Activated CD4-positive, CD25-positive, alpha-beta regulatory T cell treated with anti-CD3 and anti-CD28 coated beads, Interleukin-2, amount 50 U/mL, for 16 hours (primary cell): ENCODE measurements around the gene GAA.
A peak's percentile ranks its signal among the peaks of the same experiment; 100 is the strongest.
"Not testable (repeated sequence)": the region's sequence is repeated elsewhere in the genome, so short reads cannot be mapped to it uniquely, and the experiment has no call there.

Source experiments
- DNase-seq: peaks from one replicate; pipeline ENCODE4 v3.0.0-alpha.2; 2020; ENCODE audit warnings: low read depth, low spot score

GAA gene

DNA sequence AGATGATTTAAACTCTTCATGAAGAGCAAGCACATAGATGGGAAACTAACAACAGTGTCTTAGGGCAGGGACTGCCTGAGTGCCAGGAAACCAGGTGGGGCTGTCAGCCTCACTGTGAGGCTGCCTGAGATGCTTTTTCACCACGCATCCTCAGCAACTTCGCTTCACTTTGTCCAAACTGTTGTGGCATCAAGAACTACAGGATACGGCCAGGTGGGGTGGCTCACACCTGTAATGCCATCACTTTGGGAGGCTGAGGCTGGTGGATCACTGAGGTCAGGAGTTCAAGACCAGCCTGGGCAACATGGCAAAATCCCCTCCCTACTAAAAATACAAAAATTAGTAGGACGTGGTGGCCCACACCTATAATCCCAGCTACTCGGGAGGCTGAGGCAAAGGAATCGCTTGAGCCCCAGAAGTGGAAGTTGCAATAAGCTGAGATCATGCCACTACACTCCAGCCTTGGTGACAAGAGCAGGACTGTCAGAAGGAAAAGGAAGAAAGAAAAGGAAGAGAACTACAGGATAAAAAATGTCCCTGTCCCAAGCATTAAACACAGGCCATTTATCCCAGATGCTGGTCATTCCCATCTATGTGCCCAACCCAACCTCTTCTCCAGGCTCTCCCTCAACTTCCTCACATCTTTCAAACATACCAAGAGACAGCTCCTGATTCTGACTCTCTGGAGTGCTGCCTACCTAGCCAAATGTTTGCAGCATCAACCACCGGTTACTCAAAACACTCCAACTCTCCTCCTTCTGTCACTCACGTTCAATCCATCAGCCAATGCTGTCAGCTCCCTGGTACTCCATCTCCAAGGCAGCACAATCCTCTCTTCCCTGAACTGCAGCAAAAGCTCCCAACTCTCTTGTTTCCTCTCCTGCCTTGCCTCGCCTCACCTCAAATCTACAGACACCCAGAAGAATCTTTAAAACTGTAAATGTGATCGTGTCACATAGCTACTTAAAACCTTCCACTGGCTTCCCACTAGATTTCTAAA is 44.0 kb downstream of the GAA start:
- DNase-seq = no peak

DNA sequence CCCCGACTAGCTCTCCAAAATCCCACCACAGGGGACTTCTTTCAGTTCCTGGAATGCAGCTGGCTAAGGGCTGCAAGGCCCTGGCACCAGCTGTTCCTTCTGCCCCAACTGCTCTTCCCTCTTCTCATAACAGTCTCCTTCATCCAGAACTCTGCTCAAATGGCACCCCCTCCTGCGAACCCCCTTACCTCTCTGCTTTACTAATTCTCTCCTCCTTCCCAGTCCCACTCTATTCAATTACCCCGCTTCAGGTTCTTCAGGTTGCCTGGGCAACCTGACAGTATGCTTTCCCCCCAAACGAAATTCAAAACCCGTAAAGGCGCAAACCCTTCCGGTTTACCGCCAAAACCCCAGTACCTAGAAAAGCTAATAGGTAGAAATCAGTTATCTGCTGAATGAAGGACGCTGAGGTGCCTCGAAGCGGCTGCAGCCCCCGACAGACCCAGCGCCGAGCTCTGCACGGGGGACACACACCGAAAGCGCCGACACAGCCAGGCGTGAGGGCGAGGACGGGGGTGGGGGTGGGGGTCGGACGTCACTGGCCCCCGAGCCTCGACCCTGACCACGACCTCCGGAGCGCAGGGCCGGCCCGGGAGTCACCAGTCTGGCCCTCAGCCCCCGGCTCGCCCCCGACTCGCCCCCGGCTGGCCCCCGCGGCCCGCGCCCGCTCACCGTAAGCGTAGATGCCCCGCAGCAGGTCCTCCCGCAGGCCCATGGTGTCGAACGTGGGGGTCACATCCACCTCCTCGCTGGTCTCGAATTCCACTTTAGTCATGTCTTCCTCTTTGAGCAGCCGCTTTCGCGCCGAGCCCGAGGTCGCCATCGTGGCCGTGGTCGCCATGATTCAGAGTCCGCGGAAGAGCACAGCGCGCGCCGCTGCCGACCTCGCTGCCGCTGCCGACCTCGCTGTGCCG is 45.0 kb downstream of the GAA start:
- no peak for DNase-seq

DNA sequence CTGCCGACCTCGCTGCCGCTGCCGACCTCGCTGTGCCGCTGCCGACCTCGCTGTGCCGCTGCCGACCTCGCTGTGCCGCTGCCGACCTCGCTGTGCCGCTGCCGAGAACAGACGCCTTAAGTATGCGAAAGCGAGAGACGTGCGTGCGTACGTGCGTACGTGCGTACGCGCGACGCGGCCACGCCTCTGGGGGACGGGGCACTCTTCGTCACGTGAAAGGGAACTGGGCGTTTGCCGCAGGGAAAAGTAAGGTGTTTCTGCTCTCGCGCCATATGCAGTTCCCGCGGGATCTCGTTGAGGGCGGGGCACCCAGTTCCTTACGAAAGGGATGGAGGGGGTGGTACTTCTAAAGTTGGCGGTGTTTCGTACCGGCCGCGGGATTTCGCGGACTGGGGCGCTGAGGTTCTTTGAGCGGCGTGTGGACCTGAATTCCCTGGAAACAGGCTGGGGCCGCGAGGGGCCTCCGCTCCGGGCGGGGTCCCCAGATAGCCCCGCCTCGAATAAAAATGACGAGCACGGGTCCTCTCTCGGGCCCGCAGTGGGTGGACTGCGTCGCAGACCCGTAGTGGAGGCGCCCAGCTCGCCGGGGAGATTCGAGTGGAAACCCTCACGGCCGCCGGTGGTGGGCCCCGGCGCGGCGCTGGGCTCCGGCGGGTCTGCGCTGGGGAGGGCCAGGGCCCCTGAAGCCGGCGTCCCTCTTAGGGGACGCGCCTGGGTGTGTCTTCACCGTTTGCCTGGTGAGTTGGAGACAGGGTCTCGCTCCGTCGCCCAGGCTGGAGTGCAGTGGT is 45.8 kb downstream of the GAA start, which contains the start of gene EIF4A3:
EIF4A3 (minus strand) TSS at position 94 of the 788 bp plus-strand sequence. CDS start 167 bp downstream, outside the sequence.
- DNase-seq = peak; percentile 95

DNA sequence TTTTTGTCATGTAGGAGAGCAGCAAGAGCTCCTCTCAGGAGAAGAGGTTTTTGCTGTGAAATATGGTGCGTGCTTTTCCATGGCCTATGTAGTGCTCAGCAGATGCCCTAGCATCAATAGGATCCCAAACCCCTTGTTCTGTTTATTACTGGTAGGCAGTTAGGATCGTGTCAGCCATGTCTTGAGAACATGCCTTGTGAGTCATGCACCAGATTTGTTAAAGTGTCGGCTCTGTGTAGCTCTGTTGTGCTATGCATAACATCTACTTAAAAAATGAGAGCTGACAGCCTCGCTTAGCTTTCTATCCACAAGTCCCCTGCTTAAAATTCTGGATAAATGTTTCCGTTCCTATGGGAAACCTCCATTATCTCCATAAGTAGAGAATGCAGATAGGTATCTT is 50.0 kb downstream of the GAA start:
- no peak for DNase-seq

DNA sequence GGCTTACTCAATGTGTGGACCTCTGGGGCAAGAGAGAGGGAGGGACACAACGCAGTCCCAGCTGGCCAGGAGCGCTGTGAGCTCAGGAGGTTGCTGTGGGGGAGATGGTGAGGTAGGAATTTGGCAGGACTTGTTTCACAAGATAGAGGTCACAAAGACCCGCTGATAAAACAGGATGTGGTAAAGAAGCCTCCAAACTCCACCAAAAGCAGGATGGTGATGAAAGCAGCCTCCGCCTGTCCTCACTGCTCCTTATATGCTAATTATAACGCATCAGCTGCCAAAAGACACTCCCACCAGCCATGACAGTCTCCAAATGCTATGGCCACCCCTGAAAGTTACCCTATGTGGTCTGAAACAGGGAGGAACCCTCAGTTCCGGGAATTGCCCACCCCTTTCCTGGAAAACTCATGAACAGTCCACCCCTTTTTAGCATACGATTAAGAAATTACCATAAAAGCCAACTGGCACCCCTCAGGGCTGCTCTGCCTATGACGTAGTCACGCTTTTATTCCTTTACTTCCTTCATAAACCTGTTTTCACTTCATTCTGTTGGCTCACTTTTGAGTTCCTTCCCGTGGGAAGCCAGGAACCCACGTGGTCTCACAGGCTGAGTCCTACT is 50.8 kb downstream of the GAA start:
- no peak for DNase-seq

DNA sequence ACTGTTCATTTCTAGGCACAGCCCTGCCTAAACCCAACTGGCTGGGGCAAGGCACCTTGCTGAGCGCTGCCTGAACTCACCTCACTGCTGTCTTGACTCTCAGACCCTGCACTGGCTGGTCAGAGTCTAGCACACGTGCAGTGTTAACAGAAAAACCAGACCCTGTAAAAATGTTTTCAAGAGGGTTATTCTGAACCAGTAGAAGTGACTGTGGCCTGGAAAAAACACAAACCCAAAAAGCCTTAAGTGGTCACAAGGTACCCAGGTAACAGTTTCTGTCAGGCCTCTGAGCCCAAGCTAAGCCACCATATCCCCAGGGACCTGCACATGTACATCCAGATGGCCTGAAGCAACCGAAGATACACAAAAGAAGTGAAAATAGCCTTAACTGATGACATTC is 51.6 kb downstream of the GAA start:
- DNase-seq = no peak

DNA sequence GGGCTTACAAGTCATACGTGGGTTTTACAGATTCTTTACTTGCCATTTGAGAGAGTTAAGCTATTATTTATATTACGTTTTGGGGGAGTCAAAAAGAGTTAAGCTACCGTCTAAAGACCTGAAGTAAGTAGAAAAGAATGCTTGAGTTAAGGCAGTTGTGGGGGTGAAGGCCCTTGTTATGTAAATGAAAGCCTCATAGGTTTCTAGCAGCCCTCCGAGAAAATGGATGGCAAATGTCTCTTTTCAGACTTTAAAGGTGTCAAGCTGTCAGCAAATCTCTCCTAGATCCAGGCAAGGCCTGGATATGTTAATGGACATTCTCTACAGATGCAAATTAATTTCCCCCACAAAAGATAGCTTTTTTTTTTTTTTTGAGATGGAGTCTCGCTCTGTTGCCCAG is 52.8 kb downstream of the GAA start:
- DNase-seq = no peak

DNA sequence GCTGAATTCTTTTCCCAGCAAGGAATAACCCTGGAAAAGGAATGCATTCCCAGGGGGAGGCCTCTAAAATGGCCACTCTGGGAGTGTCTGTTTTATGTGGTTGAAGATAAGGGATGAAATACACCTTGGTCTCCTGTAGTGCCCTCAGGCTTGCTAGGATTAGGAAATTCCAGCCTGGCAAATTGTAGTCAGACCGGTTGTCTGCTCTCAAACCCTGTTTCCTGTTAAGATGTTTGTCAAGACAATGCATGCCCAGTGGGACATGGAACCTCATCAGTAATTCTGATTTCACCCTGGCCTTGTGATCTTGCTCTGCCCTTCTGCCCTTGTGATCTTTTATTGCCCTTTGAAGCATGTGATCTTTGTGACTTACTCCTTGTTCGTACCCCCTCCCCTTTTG is 54.2 kb downstream of the GAA start:
- DNase-seq = not testable (repeated sequence)

DNA sequence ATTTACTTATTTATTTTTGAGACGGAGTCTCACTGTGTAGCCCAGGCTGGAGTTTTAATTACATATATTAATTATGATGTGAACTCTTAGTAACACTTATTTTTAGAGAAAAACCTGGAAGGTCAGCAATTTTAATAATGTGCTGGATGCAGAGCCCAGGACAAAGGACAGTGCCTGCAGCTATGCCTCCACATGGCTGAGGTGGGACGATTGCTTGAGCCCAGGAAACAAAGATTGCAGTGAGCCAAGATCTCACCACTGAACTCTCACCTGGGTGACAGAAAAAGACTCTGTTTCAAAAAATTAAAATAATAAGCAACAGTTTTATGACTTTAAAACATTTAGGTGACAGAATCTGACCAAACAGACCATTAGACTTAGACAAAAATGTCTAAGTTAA is 57.5 kb downstream of the GAA start:
- DNase-seq = no peak

DNA sequence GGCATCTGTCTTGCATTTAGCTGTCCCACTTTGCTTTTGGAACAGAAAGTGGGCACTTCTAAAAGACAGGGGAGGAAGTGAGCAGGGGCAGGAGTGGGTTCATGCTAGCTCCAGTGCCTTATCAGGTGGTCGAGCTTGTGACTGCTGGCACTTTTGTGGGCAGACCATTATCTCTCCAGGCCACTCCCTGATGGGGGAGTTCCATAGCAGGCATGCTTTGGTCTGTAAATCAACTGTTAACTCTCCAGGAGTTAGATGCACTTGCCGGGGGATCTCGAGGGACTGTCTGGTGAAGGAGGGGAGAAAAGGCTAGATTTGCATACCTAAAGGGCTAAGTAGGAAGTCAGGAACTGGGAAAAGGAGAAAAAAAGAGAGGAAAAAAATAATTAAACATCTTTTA is 59.2 kb downstream of the GAA start:
- no peak for DNase-seq

DNA sequence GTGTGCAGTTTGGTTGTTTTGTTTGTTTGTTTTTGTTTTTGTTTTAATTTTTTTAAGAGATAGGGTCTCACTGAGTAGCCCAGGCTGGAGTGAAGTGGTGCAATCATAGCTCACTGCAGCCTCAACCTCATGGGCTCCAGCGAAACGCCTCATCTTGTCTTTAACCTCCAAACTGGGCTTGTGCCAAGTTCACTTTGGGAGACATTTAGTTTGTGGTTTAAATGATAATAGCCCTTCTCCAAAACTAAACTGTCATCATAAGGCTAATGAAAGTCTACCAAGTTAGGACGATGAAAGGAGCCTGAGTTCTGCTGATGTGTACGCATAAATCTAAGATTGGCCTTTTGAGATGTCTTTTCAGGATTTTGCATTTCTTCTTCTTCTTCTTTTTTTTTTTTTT is 62.0 kb downstream of the GAA start:
- DNase-seq = no peak

DNA sequence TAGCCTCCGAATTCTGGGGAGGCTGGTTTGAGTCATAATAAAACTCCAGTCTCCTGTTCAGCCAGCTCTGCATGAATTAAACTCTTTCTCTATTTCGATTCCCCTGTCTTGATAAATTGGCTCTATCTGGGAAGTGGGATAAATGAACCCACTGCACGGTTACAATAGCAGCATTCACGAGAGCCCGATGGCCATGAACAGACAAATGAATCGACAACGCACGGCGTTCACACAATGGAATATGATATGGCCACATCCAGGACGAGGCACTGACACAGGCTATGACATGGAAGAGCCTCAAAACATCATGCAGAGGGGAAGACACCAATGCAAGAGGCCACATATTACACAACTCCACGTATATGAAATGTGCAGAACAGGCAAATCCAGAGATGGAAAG is 62.8 kb downstream of the GAA start:
- DNase-seq = no peak

DNA sequence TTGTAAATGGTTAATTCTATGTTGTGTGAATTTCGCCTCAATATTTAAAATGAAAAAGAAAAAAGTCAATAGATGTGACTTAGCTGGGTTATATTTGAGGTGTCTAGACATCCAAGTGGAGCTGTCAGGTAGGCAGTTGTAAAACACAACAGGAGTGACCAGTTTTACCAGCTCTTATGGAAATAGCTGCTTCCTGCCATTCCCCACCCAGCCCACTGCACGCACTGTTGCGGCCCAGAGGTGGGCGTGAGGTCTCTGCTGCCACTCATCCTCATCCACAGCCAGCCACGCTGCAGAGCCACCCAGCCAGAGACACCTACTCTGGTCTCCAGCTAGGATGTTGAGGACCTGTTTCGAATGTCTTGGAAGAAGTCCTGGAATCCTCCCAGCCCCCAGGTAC is 65.1 kb downstream of the GAA start:
- DNase-seq = no peak

DNA sequence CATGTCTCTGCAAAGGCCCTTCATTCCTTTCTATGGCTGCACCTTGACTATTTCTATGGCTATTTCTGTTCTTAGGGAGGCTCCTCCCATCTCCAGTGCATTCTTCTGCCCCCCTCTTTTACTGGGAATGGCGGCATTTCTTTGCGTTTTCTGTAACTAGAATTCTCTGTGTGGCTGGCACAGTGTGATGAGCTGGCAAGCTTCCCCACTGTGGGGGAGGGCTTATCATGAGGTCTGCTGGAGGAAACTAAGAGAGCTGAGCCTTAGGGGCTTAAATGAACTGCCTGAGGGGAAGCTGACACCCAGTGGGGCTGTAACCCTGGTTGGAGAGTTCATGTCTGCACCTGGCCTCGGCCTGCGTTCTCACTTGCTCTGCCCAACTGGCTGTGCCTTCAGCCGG is 67.0 kb downstream of the GAA start:
- no peak for DNase-seq

DNA sequence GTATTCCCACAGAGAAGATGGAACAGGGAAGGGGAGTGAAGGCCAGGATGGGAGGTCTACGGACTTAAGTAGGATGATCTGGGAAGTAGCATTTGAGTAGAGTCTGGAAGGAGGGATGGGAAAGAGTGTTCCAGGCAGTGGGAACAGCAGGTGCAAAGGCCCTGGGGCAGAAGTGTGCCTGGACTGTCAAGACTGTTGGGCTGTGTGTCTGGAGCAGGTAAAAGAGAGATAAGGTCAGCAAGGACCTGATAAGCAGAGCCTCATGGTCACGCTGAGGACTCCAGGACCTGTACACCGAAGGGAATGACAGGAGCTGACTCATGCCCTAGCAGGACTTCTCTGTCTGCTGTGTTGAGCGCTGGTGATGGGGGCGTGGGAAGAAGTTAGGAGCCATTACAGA is 67.7 kb downstream of the GAA start:
- DNase-seq = no peak
